ENCODE results near the gene HTT. TPM values are rescaled to one million over a fixed set of nuclear protein-coding genes. Genes with fewer than 3 reads are reported as not detected.

HTT gene
- total RNA-seq, 6 experiments from 2014 or later = 25.5 to 37.8 (median 30.3) TPM

- no peak for TF ChIP-seq POLR2A (IDR thresholded peaks at IDR 0.05)
- TF ChIP-seq CTCF (IDR thresholded peaks at IDR 0.05) = no peak
- no peak overlapping the region for H3K27ac ChIP-seq
- no peaks in the 10 kb centered on the region for H3K27me3 ChIP-seq
- H3K36me3 ChIP-seq = peaks cover 3 to 63% (median 20%) of the 10 kb centered on the region in 4 donors
- ATAC-seq (no peak), DNase-seq (no peak)
- WGBS (ENCODE audit: insufficient coverage, low coverage, low lambda C conversion rate, missing lambda C conversion rate) = 83% methylated on average over 8 of the region's 8 CpGs
- no peaks in the 10 kb centered on the region for H3K4me1 ChIP-seq
- intact Hi-C loops (cut with DNase I) = no loop called here
- no peaks in the 10 kb centered on the region for H3K9me3 ChIP-seq
- no peak overlapping the region for H3K4me3 ChIP-seq
Measured at GRCh38 chr4:3118312-3118711, 43.8 kb downstream of the HTT start.

GRCh38 chr4:3119464-3119863 lies 45.0 kb downstream of the HTT start:
- no peak overlapping the region for H3K27ac ChIP-seq
- peaks cover 3 to 62% (median 20%) of the 10 kb centered on the region in 4 donors for H3K36me3 ChIP-seq

GRCh38 chr4:3121110-3121509 lies 46.6 kb downstream of the HTT start:
- intact Hi-C loops (cut with DNase I) = no loop called here

More at GRCh38 chr4:3119464-3119863, 45.0 kb downstream of the HTT start:
- ATAC-seq (no peak), DNase-seq (no peak)
- Histone ChIP-seq H3K27me3 (no peaks in the 10 kb centered on the region), H3K9me3 (no peaks in the 10 kb centered on the region), H3K4me3 (no peak overlapping the region), H3K4me1 (no peaks in the 10 kb centered on the region)
- no peak for TF ChIP-seq POLR2A (IDR thresholded peaks at IDR 0.05)
- WGBS (ENCODE audit: insufficient coverage, low coverage, low lambda C conversion rate, missing lambda C conversion rate) = 88% methylated on average over 2 of the region's 2 CpGs
- intact Hi-C loops (cut with DNase I) = no loop called here

GRCh38 chr4:3121596-3121995 lies 47.1 kb downstream of the HTT start:
- no peak for TF ChIP-seq POLR2A (IDR thresholded peaks at IDR 0.05)
- TF ChIP-seq CTCF (IDR thresholded peaks at IDR 0.05) = no peak
- ATAC-seq (no peak), DNase-seq (no peak)
- Histone ChIP-seq H3K27ac (peak overlapping the region in 2 of 3 donors; percentile 37 to 44), H3K27me3 (no peaks in the 10 kb centered on the region), H3K36me3 (peaks cover 0 to 41% (median 10%) of the 10 kb centered on the region in 4 donors), H3K9me3 (no peaks in the 10 kb centered on the region), H3K4me3 (no peak overlapping the region), H3K4me1 (no peaks in the 10 kb centered on the region)
- WGBS (ENCODE audit: insufficient coverage, low coverage, low lambda C conversion rate, missing lambda C conversion rate) = 100% methylated on average over 2 of the region's 2 CpGs
- intact Hi-C loops (cut with DNase I) = no loop called here

More at GRCh38 chr4:3121110-3121509, 46.6 kb downstream of the HTT start:
- Histone ChIP-seq H3K4me3 (no peak overlapping the region), H3K27me3 (no peaks in the 10 kb centered on the region), H3K9me3 (no peaks in the 10 kb centered on the region), H3K27ac (peak overlapping the region in 1 of 3 donors; percentile 44), H3K4me1 (no peaks in the 10 kb centered on the region), H3K36me3 (peaks cover under 1 to 46% (median 13%) of the 10 kb centered on the region in 4 donors)
- 90% methylated on average over 9 of the region's 9 CpGs for WGBS (ENCODE audit: insufficient coverage, low coverage, low lambda C conversion rate, missing lambda C conversion rate)
- ATAC-seq = no peak
- TF ChIP-seq CTCF (IDR thresholded peaks at IDR 0.05) = no peak
- no peak for TF ChIP-seq POLR2A (IDR thresholded peaks at IDR 0.05)
- no peak for DNase-seq

GRCh38 chr4:3122081-3122563 lies 47.6 kb downstream of the HTT start:
- no peak overlapping the region for H3K4me3 ChIP-seq
- DNase-seq = no peak
- peak; percentile 68 to 90 (median 82) for ATAC-seq
- WGBS (ENCODE audit: insufficient coverage, low coverage, low lambda C conversion rate, missing lambda C conversion rate) = 76% methylated on average over 7 of the region's 9 CpGs
- intact Hi-C loops (cut with DNase I) = no loop called here
- peaks cover 0 to 40% (median 6%) of the 10 kb centered on the region in 4 donors for H3K36me3 ChIP-seq
- H3K9me3 ChIP-seq = no peaks in the 10 kb centered on the region
- H3K4me1 ChIP-seq = no peaks in the 10 kb centered on the region
- TF ChIP-seq CTCF (IDR thresholded peaks at IDR 0.05) (no peak), POLR2A (IDR thresholded peaks at IDR 0.05) (no peak)
- peak overlapping the region in 2 of 3 donors; percentile 37 to 44 for H3K27ac ChIP-seq
- H3K27me3 ChIP-seq = no peaks in the 10 kb centered on the region
